Psoas muscle (tissue), 8 donors: ENCODE data around the gene RASSF6. TPM values are rescaled to one million over a fixed set of nuclear protein-coding genes. Genes with fewer than 3 reads are reported as not detected.

ENCODE experiments used
- ATAC-seq, 4 donors: fragments of 200-7000 bp; cut with Tn5 transposase; one replicate each; pipeline ENCODE4 v1.9.1; 2020; ENCODE audit warnings: moderate library complexity in 3 of 4, mild to moderate bottlenecking in 2 of 4
- DNase-seq, 2 donors: peaks; one replicate each; pipeline ENCODE4 v3.0.0-alpha.2; 2020
- H3K27ac ChIP-seq: fragments of 200-600 bp; one replicate; pipeline ENCODE4 v1.8.0; 2022
- H3K27me3 ChIP-seq, 3 donors: fragments of 200-600 bp in 1 of 3; one replicate each; pipeline versions ENCODE4 v1.6.1 to v1.8.0; 2013 to 2022; ENCODE audit warnings: low read length in 2 of 3, mild to moderate bottlenecking in 2 of 3, moderate library complexity in 1 of 3; ENCODE audit not compliant: insufficient read depth in 3 of 3
- H3K36me3 ChIP-seq, 2 donors: fragments of 200-600 bp in 1 of 2; one replicate each; pipeline versions ENCODE4 v1.6.1 to v1.8.0; 2013 to 2022; ENCODE audit warnings: low read depth in 1 of 2, mild to moderate bottlenecking in 1 of 2, moderate library complexity in 1 of 2; ENCODE audit not compliant: insufficient read depth in 1 of 2
- H3K4me1 ChIP-seq: fragments of 200-600 bp; one replicate; pipeline ENCODE4 v1.8.0; 2022
- H3K4me3 ChIP-seq: fragments of 200-600 bp; one replicate; pipeline ENCODE4 v1.8.0; 2022; ENCODE audit warnings: mild to moderate bottlenecking
- H3K9me3 ChIP-seq: fragments of 200-600 bp; one replicate; pipeline ENCODE4 v1.8.0; 2022
- CTCF ChIP-seq: fragments of 200-600 bp; IDR thresholded peaks from one replicate; pipeline ENCODE4 v1.8.0; 2022; ENCODE audit warnings: antibody characterized with exemption
- WGBS, 3 donors: extraction: QIAGEN DNeasy Blood & Tissue Kit; methylation state at CpG; one replicate each; pipeline versions ENCODE4 v1.1.6 to v1.1.7; 2013; 5-methylcytosine and 5-hydroxymethylcytosine counted together
- intact Hi-C, 2 donors: fragments of 100-400 bp; cut with DNase I; formaldehyde crosslinking; loops; one replicate each; pipeline versions ENCODE4 v1.11.0 to v1.14.2; 2022
- polyA plus RNA-seq, 3 donors: library from polyadenylated mRNA; stranded (reverse); fragments of 200-250 nt; gene quantifications; one replicate each; pipeline ENCODE4 v1.2.3, GENCODE V29; 2013
- total RNA-seq, 4 donors: library from RNA; stranded (reverse); fragmentation: NEBNext Ultra II Directional in 2 of 4; extraction: Animal tissue kit (Norgen Biotek cat#: 25700) in 2 of 4; gene quantifications; one replicate each; pipeline versions ENCODE4 v1.2.1 to v1.2.4, GENCODE V29; 2021 to 2023
- donor health status: healthy with polysubstance abuse.
- donor health status: DM: no; HTN: no; CAD: no; lungs with moderate emphysema.
- donor health status: Bipolar disorder and iron deficiency.
- donor health status: healthy.
- donor health status: DM: yes; HTN: yes; CAD: no.
- donor health status: DM: no; HTN: no; CAD: no.
- donor health status: DM: no; HTN: no; CAD: no.
- donor health status: DM: yes; HTN: yes; CAD: no.

Gene RASSF6
- total and polyA plus RNA-seq, 7 donors: 0.01 TPM; not detected in 6

GRCh38 chr4:73586666-73587065 is 33.6 kb downstream of the RASSF6 start:
- Histone ChIP-seq H3K36me3 (no peaks in the 10 kb centered on the region), H3K27ac (no peak overlapping the region), H3K4me3 (no peak overlapping the region), H3K4me1 (no peaks in the 10 kb centered on the region), H3K27me3 (peaks cover 0 to 1% (median 0%) of the 10 kb centered on the region in 3 donors), H3K9me3 (no peaks in the 10 kb centered on the region)
- intact Hi-C loops: no loop called here
- TF ChIP-seq CTCF: no peak
- DNase-seq (no peak), ATAC-seq (no peak)
- WGBS, 3 donors: 70 to 89% (median 85%) methylated on average over 3 of the region's 3 CpGs

DNA sequence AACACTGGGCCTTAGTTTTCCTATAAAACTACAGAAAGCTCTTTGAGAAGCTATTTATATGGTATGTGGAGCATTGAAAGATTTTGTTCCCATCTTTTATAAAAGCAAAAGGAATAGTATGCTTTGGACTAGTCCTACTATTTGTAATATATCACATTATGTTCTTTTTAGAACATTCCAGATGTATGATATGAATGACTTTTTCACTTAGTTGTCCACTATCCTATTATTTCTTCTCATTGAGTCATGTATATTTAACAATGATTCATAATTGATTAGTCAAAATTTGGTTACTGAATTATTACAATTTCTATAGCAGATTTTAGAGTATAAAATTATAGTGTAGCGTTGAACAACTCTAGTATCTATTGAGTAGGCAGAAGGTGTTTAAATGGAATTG is 34.2 kb downstream of the RASSF6 start:
- H3K27ac ChIP-seq: no peak overlapping the region
- H3K27me3 ChIP-seq: peaks cover 0 to 1% (median 0%) of the 10 kb centered on the region in 3 donors
- intact Hi-C loops: no loop called here
- TF ChIP-seq CTCF: no peak
- no peaks in the 10 kb centered on the region for H3K9me3 ChIP-seq
- WGBS, 3 donors: 93 to 100% (median 95%) methylated on average over 1 of the region's 1 CpG
- H3K4me3 ChIP-seq: no peak overlapping the region
- no peaks in the 10 kb centered on the region for H3K4me1 ChIP-seq
- H3K36me3 ChIP-seq: no peaks in the 10 kb centered on the region
- ATAC-seq (no peak), DNase-seq (no peak)

GRCh38 chr4:73585345-73585744 is 34.9 kb downstream of the RASSF6 start:
- intact Hi-C loops: no loop called here
- Histone ChIP-seq H3K36me3 (no peaks in the 10 kb centered on the region), H3K27ac (no peak overlapping the region), H3K9me3 (no peaks in the 10 kb centered on the region), H3K27me3 (peaks cover 0 to 1% (median 0%) of the 10 kb centered on the region in 3 donors), H3K4me3 (no peak overlapping the region), H3K4me1 (no peaks in the 10 kb centered on the region)
- TF ChIP-seq CTCF: no peak
- ATAC-seq (no peak), DNase-seq (no peak)

DNA sequence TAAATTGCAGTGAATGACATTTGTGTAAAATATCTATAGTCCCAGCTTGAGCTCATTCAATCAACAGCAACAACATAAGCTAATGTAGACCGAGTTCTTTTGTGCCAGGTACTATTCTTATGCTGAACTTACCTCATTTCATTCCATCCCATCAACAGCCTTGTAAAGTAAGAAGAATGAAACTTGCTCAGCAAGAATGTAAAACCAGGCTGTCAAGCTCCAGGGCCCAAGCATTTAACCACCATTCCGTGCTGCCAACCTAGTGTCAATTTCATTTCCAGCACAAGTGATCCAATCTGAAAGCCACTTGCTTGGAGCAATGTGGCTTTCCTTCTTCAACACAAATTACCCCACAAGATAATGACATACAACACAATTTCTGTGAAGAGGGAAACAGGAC is 36.6 kb downstream of the RASSF6 start:
- Histone ChIP-seq H3K36me3 (no peaks in the 10 kb centered on the region), H3K4me3 (no peak overlapping the region), H3K4me1 (no peaks in the 10 kb centered on the region), H3K9me3 (no peaks in the 10 kb centered on the region), H3K27ac (no peak overlapping the region), H3K27me3 (peaks cover 0 to 1% (median 0%) of the 10 kb centered on the region in 3 donors)
- TF ChIP-seq CTCF: no peak
- intact Hi-C loops: no loop called here
- 35 to 41% (median 36%) methylated on average over 2 of the region's 2 CpGs for WGBS, 3 donors
- DNase-seq (no peak), ATAC-seq (no peak)

GRCh38 chr4:73577371-73577770 is 42.9 kb downstream of the RASSF6 start:
- Histone ChIP-seq H3K27me3 (no peaks in the 10 kb centered on the region), H3K4me1 (no peaks in the 10 kb centered on the region), H3K27ac (no peak overlapping the region), H3K36me3 (no peaks in the 10 kb centered on the region), H3K4me3 (no peak overlapping the region), H3K9me3 (no peaks in the 10 kb centered on the region)
- TF ChIP-seq CTCF: no peak
- no peak for ATAC-seq
- DNase-seq: no peak
- intact Hi-C loops: no loop called here
